IPS-18a (cell line): ENCODE measurements around the gene KLHL30.
"Not testable (repeated sequence)": the region's sequence is repeated elsewhere in the genome, so short reads cannot be mapped to it uniquely, and the experiment has no call there.

Experiments
- H3K27ac ChIP-seq: one replicate; pipeline ENCODE4 v1.5.1; 2013; ENCODE audit warnings: low read length
- H3K27me3 ChIP-seq: one replicate; pipeline ENCODE4 v1.6.1; 2013; ENCODE audit warnings: mild to moderate bottlenecking, low read length; ENCODE audit not compliant: control insufficient read depth, insufficient read depth
- H3K36me3 ChIP-seq: one replicate; pipeline ENCODE4 v1.6.1; 2013; ENCODE audit warnings: low read depth, low read length; ENCODE audit not compliant: control insufficient read depth
- H3K4me1 ChIP-seq: one replicate; pipeline ENCODE4 v1.6.1; 2013; ENCODE audit warnings: low read depth, low read length; ENCODE audit not compliant: control insufficient read depth
- H3K4me3 ChIP-seq: one replicate; pipeline ENCODE4 v1.5.1; 2013; ENCODE audit warnings: low read length
- H3K9ac ChIP-seq: one replicate; pipeline ENCODE4 v1.6.1; 2013; ENCODE audit warnings: mild to moderate bottlenecking, low read length, moderate library complexity
- H3K9me3 ChIP-seq: one replicate; pipeline ENCODE4 v1.6.1; 2013; ENCODE audit warnings: low read depth, low read length; ENCODE audit not compliant: control insufficient read depth

The KLHL30 gene

GRCh38 chr2:238104691-238105371 is 33.6 kb upstream of the KLHL30 start:
- no peaks in the 10 kb centered on the region for H3K27me3 ChIP-seq
- peaks cover 8% of the 10 kb centered on the region for H3K4me1 ChIP-seq
- no peak overlapping the region for H3K27ac ChIP-seq
- H3K9me3 ChIP-seq = no peaks in the 10 kb centered on the region
- no peaks in the 10 kb centered on the region for H3K36me3 ChIP-seq
- no peak overlapping the region for H3K4me3 ChIP-seq
- H3K9ac ChIP-seq = no peak overlapping the region

- no peak overlapping the region for H3K27ac ChIP-seq
Observed at GRCh38 chr2:238105506-238106338, 32.7 kb upstream of the KLHL30 start.

GRCh38 chr2:238106339-238106697 is 32.1 kb upstream of the KLHL30 start:
- Histone ChIP-seq H3K27me3 (no peaks in the 10 kb centered on the region), H3K4me3 (no peak overlapping the region), H3K36me3 (no peaks in the 10 kb centered on the region), H3K9ac (no peak overlapping the region), H3K27ac (no peak overlapping the region), H3K4me1 (peaks cover 8% of the 10 kb centered on the region), H3K9me3 (no peaks in the 10 kb centered on the region)

More at GRCh38 chr2:238105506-238106338, 32.7 kb upstream of the KLHL30 start:
- no peak overlapping the region for H3K4me3 ChIP-seq
- H3K9ac ChIP-seq = no peak overlapping the region
- H3K9me3 ChIP-seq = no peaks in the 10 kb centered on the region
- peaks cover 8% of the 10 kb centered on the region for H3K4me1 ChIP-seq
- no peaks in the 10 kb centered on the region for H3K36me3 ChIP-seq
- H3K27me3 ChIP-seq = no peaks in the 10 kb centered on the region

- H3K4me1 ChIP-seq = peaks cover 8% of the 10 kb centered on the region
- H3K9ac ChIP-seq = no peak overlapping the region
- no peak overlapping the region for H3K4me3 ChIP-seq
- no peaks in the 10 kb centered on the region for H3K9me3 ChIP-seq
- H3K27ac ChIP-seq = no peak overlapping the region
- no peaks in the 10 kb centered on the region for H3K36me3 ChIP-seq
- no peaks in the 10 kb centered on the region for H3K27me3 ChIP-seq
Observed at GRCh38 chr2:238106698-238107524, 31.6 kb upstream of the KLHL30 start.

- Histone ChIP-seq H3K9ac (no peak overlapping the region), H3K9me3 (no peaks in the 10 kb centered on the region), H3K27me3 (no peaks in the 10 kb centered on the region), H3K4me1 (peaks cover 8% of the 10 kb centered on the region), H3K4me3 (no peak overlapping the region), H3K27ac (no peak overlapping the region), H3K36me3 (no peaks in the 10 kb centered on the region)
Observed at GRCh38 chr2:238107525-238108422, 30.7 kb upstream of the KLHL30 start.

- Histone ChIP-seq H3K4me3 (no peak overlapping the region), H3K9ac (no peak overlapping the region), H3K27ac (no peak overlapping the region)
Observed at GRCh38 chr2:238108423-238109183, 29.9 kb upstream of the KLHL30 start.

GRCh38 chr2:238113611-238114010 is 24.9 kb upstream of the KLHL30 start:
- Histone ChIP-seq H3K27me3 (no peaks in the 10 kb centered on the region), H3K9me3 (no peaks in the 10 kb centered on the region), H3K4me3 (no peak overlapping the region), H3K4me1 (peaks cover 3% of the 10 kb centered on the region), H3K36me3 (no peaks in the 10 kb centered on the region), H3K9ac (no peak overlapping the region), H3K27ac (no peak overlapping the region)

More at GRCh38 chr2:238108423-238109183, 29.9 kb upstream of the KLHL30 start:
- Histone ChIP-seq H3K27me3 (no peaks in the 10 kb centered on the region), H3K4me1 (peaks cover 8% of the 10 kb centered on the region), H3K36me3 (no peaks in the 10 kb centered on the region), H3K9me3 (no peaks in the 10 kb centered on the region)

- Histone ChIP-seq H3K4me1 (no peaks in the 10 kb centered on the region), H3K4me3 (no peak overlapping the region), H3K27me3 (no peaks in the 10 kb centered on the region), H3K9ac (no peak overlapping the region), H3K9me3 (no peaks in the 10 kb centered on the region), H3K27ac (no peak overlapping the region), H3K36me3 (no peaks in the 10 kb centered on the region)
Observed at GRCh38 chr2:238114331-238114841, 24.1 kb upstream of the KLHL30 start.

- no peaks in the 10 kb centered on the region for H3K36me3 ChIP-seq
- no peaks in the 10 kb centered on the region for H3K27me3 ChIP-seq
- H3K9me3 ChIP-seq = no peaks in the 10 kb centered on the region
- no peak overlapping the region for H3K4me3 ChIP-seq
- H3K27ac ChIP-seq = no peak overlapping the region
- no peak overlapping the region for H3K9ac ChIP-seq
- H3K4me1 ChIP-seq = no peaks in the 10 kb centered on the region
Observed at GRCh38 chr2:238114851-238115660, 23.4 kb upstream of the KLHL30 start.

GRCh38 chr2:238115709-238116108 is 22.8 kb upstream of the KLHL30 start:
- H3K4me3 ChIP-seq, H3K4me1 ChIP-seq: not testable (repeated sequence)

More at GRCh38 chr2:238115709-238116108, 22.8 kb upstream of the KLHL30 start:
- H3K36me3 ChIP-seq, H3K27ac ChIP-seq, H3K27me3 ChIP-seq, H3K9me3 ChIP-seq, H3K9ac ChIP-seq: not testable (repeated sequence)
